H1 (cell line): ENCODE measurements around the gene SCARF1. TPM values are rescaled to one million over a fixed set of nuclear protein-coding genes. Genes with fewer than 3 reads are reported as not detected.

Source experiments
- BCL11A ChIP-seq, 2 experiments: IDR thresholded peaks; one replicate each; pipeline ENCODE4 v1.6.1; 2011; ENCODE audit warnings: low read depth in 2 of 2, low read length in 2 of 2, mild to moderate bottlenecking in 2 of 2
- EGR1 ChIP-seq: IDR thresholded peaks from 2 replicates; pipeline ENCODE4 v1.6.1; 2011; ENCODE audit warnings: low read depth, low read length, borderline replicate concordance
- EP300 ChIP-seq, 2 experiments: IDR thresholded peaks; 1 replicate in 1 of 2; 2 replicates in 1 of 2; pipeline ENCODE4 v1.6.1; 2011 to 2012; ENCODE audit warnings: low read depth in 2 of 2, low read length in 2 of 2, mild to moderate bottlenecking in 2 of 2, borderline replicate concordance in 1 of 2, inconsistent platforms in 1 of 2, moderate library complexity in 1 of 2
- HDAC2 ChIP-seq, 2 experiments: fragments of 300-600 bp in 1 of 2; sonication (generic) in 1 of 2; IDR thresholded peaks; 2 replicates each; pipeline ENCODE4 v1.6.1; 2011 to 2012; ENCODE audit warnings: low read depth in 2 of 2, low read length in 2 of 2, mild to moderate bottlenecking in 2 of 2, moderate library complexity in 2 of 2, borderline replicate concordance in 1 of 2, inconsistent platforms in 1 of 2
- KDM5A ChIP-seq: fragments of 200-600 bp; IDR thresholded peaks from 2 replicates; pipeline ENCODE4 v1.7.1; 2012; ENCODE audit warnings: mild to moderate bottlenecking, low read length, inconsistent platforms, mixed read lengths
- POLR2A ChIP-seq, 2 experiments: IDR thresholded peaks; 1 replicate in 1 of 2; 2 replicates in 1 of 2; pipeline ENCODE4 v1.6.1; 2011; ENCODE audit warnings: low read depth in 2 of 2, low read length in 2 of 2, mild to moderate bottlenecking in 2 of 2; ENCODE audit errors: control extremely low read depth in 1 of 2
- RAD21 ChIP-seq, 2 experiments: IDR thresholded peaks in 1 of 2; conservative IDR thresholded peaks in 1 of 2; 2 replicates each; pipeline ENCODE4 v1.6.1; 2011; ENCODE audit warnings: low read depth in 2 of 2, low read length in 2 of 2, improper control_type of control experiment in 1 of 2, inconsistent platforms in 1 of 2, mild to moderate bottlenecking in 1 of 2, moderate library complexity in 1 of 2
- RXRA ChIP-seq: IDR thresholded peaks from 2 replicates; pipeline ENCODE4 v1.6.1; 2011; ENCODE audit warnings: low read depth, mild to moderate bottlenecking, low read length, moderate library complexity; ENCODE audit not compliant: insufficient read depth
- SIN3A ChIP-seq, 2 experiments: IDR thresholded peaks in 1 of 2; conservative IDR thresholded peaks in 1 of 2; 2 replicates each; pipeline ENCODE4 v1.6.1; 2011 to 2012; ENCODE audit warnings: low read length in 2 of 2, improper control_type of control experiment in 1 of 2, low read depth in 1 of 2, mild to moderate bottlenecking in 1 of 2
- SP1 ChIP-seq: IDR thresholded peaks from 2 replicates; pipeline ENCODE4 v1.6.1; 2011; ENCODE audit warnings: low read depth, low read length
- SUZ12 ChIP-seq: fragments of 200-600 bp; sonication (generic); IDR thresholded peaks from 2 replicates; pipeline ENCODE4 v1.6.1; 2012; ENCODE audit warnings: mild to moderate bottlenecking, inconsistent platforms, low read length, moderate library complexity, mixed read lengths
- TAF1 ChIP-seq: IDR thresholded peaks from 2 replicates; pipeline ENCODE4 v1.6.1; 2011; ENCODE audit warnings: mild to moderate bottlenecking, low read depth, low read length
- TAF7 ChIP-seq: optimal IDR thresholded peaks from 2 replicates; pipeline ENCODE3; 2011; ENCODE audit warnings: low read depth, mild to moderate bottlenecking, inconsistent platforms, low read length, moderate library complexity, borderline replicate concordance
- TBP ChIP-seq: IDR thresholded peaks from 2 replicates; pipeline ENCODE4 v1.6.1; 2011; ENCODE audit warnings: low read depth, low read length, improper control_type of control experiment
- TCF12 ChIP-seq: IDR thresholded peaks from 2 replicates; pipeline ENCODE4 v1.6.1; 2011; ENCODE audit warnings: low read depth, mild to moderate bottlenecking, low read length
- TEAD4 ChIP-seq: IDR thresholded peaks from 2 replicates; pipeline ENCODE4 v1.6.1; 2012; ENCODE audit warnings: low read depth, low read length, inconsistent platforms, mixed read lengths
- YY1 ChIP-seq: IDR thresholded peaks from 2 replicates; pipeline ENCODE4 v1.6.1; 2011; ENCODE audit warnings: low read depth, mild to moderate bottlenecking, low read length
- polyA plus RNA-seq, 7 experiments: library from polyadenylated mRNA; depleted of rRNA in 3 of 7; stranded (reverse) in 5 of 7; unstranded in 2 of 7; fragments of >200 nt in 5 of 7; fragments of 200-250 nt in 2 of 7; gene quantifications; 1 replicate in 5 of 7; 2 replicates in 1 of 7; 4 replicates in 1 of 7; pipeline versions ENCODE4 v1.2.1 to v1.2.3, GENCODE V29; 2011 to 2013; ENCODE audit warnings: missing spikeins in 2 of 7, mixed read lengths in 2 of 7
- total RNA-seq: library from RNA; stranded (reverse); fragmentation: NEBNext Ultra II Directional; extraction: Animal tissue kit (Norgen Biotek cat#: 25700); gene quantifications from 2 replicates; pipeline ENCODE4 v1.2.1, GENCODE V29; 2021
- TF ChIP-seq, protein P1 (sequence below): IDR thresholded peaks from 2 replicates; pipeline ENCODE4 v1.6.1; 2012; ENCODE audit warnings: low read length, inconsistent platforms

SCARF1 gene
- total and polyA plus RNA-seq, 2 of the 8 experiments (the other 6 are each of a cell fraction or from before 2014, with no cell fraction given): 1.1 to 1.6 TPM

DNA sequence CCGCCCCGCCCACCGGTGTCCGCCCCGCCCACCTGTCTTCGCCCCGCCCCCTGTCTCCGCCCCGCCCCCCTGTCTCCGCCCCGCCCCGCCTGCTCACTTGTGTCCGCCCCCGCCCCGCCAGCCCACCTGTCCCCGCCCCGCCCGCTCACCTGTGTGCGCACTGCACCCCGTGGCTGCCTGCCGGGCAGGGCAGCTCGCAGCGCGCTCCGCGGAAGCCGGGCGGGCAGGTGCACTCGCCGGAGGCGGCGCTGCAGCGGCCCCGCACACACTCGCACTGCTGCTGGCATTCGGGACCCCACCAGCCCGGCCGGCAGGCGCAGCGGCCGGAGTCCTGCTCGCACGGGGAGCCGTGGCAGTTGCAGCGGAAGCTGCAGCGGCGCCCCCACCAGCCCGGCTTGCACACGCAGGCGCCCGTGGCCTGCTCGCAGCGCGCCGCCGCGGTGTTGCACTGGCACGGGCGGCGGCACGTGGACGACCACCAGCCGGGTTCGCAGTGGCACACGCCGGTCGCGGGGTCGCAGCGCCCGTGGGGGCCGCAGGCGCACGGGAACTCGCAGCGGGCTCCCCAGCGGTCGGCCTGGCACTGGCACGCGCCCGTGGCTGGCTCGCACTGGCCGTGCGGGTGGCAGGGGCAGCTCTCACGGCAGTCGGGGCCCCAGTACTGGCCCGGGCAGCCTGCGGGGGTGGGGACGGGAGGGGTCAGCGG is 2.1 kb downstream of the SCARF1 start (continued):
- TF ChIP-seq TAF7 (peak; percentile 77), SP1 (0 out of 2 replicates have a peak, but pooled peaks have one; percentile 30), TEAD4 (peak; percentile 83; the same call in 1 of the 2 replicates), TAF1 (peak; percentile 76), BCL11A (IDR thresholded peaks at IDR 0.05; ENCODE audit: low read depth in 2 of 2, low read length in 2 of 2) (no peak), POLR2A (IDR thresholded peaks at IDR 0.05; ENCODE audit: control extremely low read depth in 1 of 2, low read depth in 2 of 2, low read length in 2 of 2) (peak in 1 of 2 experiments; percentile 40; a peak in 2 of 3 replicates), KDM5A (no peak), HDAC2 (IDR thresholded peaks at IDR 0.05; ENCODE audit: borderline replicate concordance in 1 of 2, low read depth in 2 of 2, low read length in 2 of 2) (peak; percentile 23 to 40; a peak in 1 of 4 replicates), SIN3A (conservative IDR thresholded peaks at IDR 0.05 in 1 of 2, IDR thresholded peaks at IDR 0.05 in 1 of 2; ENCODE audit: low read depth in 1 of 2, low read length in 2 of 2) (0 out of 4 replicates have a peak, but pooled peaks of 1 of the 2 experiments have one; percentile 78), EP300 (IDR thresholded peaks at IDR 0.05; ENCODE audit: borderline replicate concordance in 1 of 2, low read depth in 2 of 2, low read length in 2 of 2) (peak in 1 of 2 experiments; percentile 51; a peak in 1 of 3 replicates), YY1 (0 out of 2 replicates have a peak, but pooled peaks have one; percentile 24), EGR1 (peak; percentile 26; the same call in 1 of the 2 replicates), SUZ12 (no peak), TBP (peak; percentile 34; the same call in 1 of the 2 replicates), TCF12 (peak; percentile 90; the same call in 1 of the 2 replicates), RXRA (no peak), RAD21 (IDR thresholded peaks at IDR 0.05 in 1 of 2, conservative IDR thresholded peaks at IDR 0.05 in 1 of 2; ENCODE audit: low read depth in 2 of 2, low read length in 2 of 2) (peak in 1 of 2 experiments; percentile 31; a peak in 1 of 4 replicates)
- TF ChIP-seq, protein P1, sequence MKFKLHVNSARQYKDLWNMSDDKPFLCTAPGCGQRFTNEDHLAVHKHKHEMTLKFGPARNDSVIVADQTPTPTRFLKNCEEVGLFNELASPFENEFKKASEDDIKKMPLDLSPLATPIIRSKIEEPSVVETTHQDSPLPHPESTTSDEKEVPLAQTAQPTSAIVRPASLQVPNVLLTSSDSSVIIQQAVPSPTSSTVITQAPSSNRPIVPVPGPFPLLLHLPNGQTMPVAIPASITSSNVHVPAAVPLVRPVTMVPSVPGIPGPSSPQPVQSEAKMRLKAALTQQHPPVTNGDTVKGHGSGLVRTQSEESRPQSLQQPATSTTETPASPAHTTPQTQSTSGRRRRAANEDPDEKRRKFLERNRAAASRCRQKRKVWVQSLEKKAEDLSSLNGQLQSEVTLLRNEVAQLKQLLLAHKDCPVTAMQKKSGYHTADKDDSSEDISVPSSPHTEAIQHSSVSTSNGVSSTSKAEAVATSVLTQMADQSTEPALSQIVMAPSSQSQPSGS: no peak
